ENCODE data around the gene STRBP.
"Not testable (repeated sequence)": the region's sequence is repeated elsewhere in the genome, so short reads cannot be mapped to it uniquely, and the experiment has no call there.

DNA sequence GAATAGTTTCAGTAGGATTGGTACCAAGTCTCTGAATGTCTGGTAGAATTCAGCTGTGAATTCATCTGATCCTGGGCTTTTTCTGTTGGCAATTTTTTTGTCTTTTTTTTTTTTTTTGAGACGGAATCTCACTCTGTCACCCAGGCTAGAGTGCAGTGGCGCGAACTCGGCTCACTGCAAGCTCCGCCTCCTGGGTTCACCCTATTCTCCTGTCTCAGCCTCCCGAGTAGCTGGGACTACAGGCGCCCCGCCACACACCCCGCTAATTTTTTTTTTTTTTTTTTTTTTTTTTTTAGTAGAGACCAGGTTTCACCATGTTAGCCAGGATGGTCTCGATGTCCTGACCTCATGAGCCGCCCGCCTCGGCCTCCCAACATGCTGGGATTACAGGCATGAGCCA, 67.9 kb downstream of the STRBP start:
- TF ChIP-seq, protein P1, sequence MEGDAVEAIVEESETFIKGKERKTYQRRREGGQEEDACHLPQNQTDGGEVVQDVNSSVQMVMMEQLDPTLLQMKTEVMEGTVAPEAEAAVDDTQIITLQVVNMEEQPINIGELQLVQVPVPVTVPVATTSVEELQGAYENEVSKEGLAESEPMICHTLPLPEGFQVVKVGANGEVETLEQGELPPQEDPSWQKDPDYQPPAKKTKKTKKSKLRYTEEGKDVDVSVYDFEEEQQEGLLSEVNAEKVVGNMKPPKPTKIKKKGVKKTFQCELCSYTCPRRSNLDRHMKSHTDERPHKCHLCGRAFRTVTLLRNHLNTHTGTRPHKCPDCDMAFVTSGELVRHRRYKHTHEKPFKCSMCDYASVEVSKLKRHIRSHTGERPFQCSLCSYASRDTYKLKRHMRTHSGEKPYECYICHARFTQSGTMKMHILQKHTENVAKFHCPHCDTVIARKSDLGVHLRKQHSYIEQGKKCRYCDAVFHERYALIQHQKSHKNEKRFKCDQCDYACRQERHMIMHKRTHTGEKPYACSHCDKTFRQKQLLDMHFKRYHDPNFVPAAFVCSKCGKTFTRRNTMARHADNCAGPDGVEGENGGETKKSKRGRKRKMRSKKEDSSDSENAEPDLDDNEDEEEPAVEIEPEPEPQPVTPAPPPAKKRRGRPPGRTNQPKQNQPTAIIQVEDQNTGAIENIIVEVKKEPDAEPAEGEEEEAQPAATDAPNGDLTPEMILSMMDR (conservative IDR thresholded peaks at IDR 0.05), result not testable (repeated sequence)
- not testable (repeated sequence) for TF ChIP-seq ZFX (IDR thresholded peaks at IDR 0.05)
